Hippocampal formation (tissue), 2 donors: ENCODE measurements around the gene TSGA10IP.

Experiments
- DNase-seq, 2 donors: peaks; one replicate each; lab custom pipeline; 2025; lab: John Stamatoyannopoulos, UW

TSGA10IP gene

GRCh38 chr11:65977621-65978390 lies 32.5 kb downstream of the TSGA10IP start:
- no peak for DNase-seq

- DNase-seq, result no peak
Measured at GRCh38 chr11:65978391-65979238, 33.3 kb downstream of the TSGA10IP start.

GRCh38 chr11:65979261-65979759 lies 34.0 kb downstream of the TSGA10IP start:
- DNase-seq, result no peak

- DNase-seq, result no peak
Measured at GRCh38 chr11:65981101-65981740, 35.9 kb downstream of the TSGA10IP start.

- DNase-seq, result no peak
Measured at GRCh38 chr11:65981972-65982823, 36.9 kb downstream of the TSGA10IP start.

- DNase-seq, result no peak
Measured at GRCh38 chr11:65982824-65983588, 37.7 kb downstream of the TSGA10IP start.

GRCh38 chr11:65983589-65983987 lies 38.3 kb downstream of the TSGA10IP start:
- DNase-seq, result no peak

- DNase-seq, result no peak
Measured at GRCh38 chr11:65987336-65987735, 42.1 kb downstream of the TSGA10IP start.

GRCh38 chr11:65988791-65989592 lies 43.7 kb downstream of the TSGA10IP start:
- DNase-seq, result peak; percentile 88 to 95

GRCh38 chr11:65992056-65992455 lies 46.8 kb downstream of the TSGA10IP start:
- DNase-seq, result no peak

- DNase-seq, result no peak
Measured at GRCh38 chr11:65997286-65997685, 52.0 kb downstream of the TSGA10IP start.

GRCh38 chr11:66001942-66002647 lies 56.8 kb downstream of the TSGA10IP start, which contains the start of the genes BANF1 and EIF1AD:
BANF1 (plus strand) TSS chr11:66002503; CDS start chr11:66003251, 748 bp downstream.
EIF1AD (minus strand) TSS chr11:66002157; CDS start chr11:66000389, 1,768 bp downstream.
- DNase-seq, result peak; percentile 97 to 98

- peak in 1 of 2 donors; percentile 59 for DNase-seq
Measured at GRCh38 chr11:66002648-66003225, 57.5 kb downstream of the TSGA10IP start.

- no peak for DNase-seq
Measured at GRCh38 chr11:66003291-66003690, 58.0 kb downstream of the TSGA10IP start.

- no peak for DNase-seq
Measured at GRCh38 chr11:66004186-66004585, 58.9 kb downstream of the TSGA10IP start.

GRCh38 chr11:66006134-66006890 lies 61.0 kb downstream of the TSGA10IP start:
- no peak for DNase-seq

GRCh38 chr11:66006891-66007176 lies 61.6 kb downstream of the TSGA10IP start:
- DNase-seq, result no peak

- DNase-seq, result no peak
Measured at GRCh38 chr11:66007201-66007634, 61.9 kb downstream of the TSGA10IP start.
